ENCODE data around the gene PRDM16. TPM values are rescaled to one million over a fixed set of nuclear protein-coding genes. Genes with fewer than 3 reads are reported as not detected.

The PRDM16 gene
- total RNA-seq, 1 experiment from 2014 or later: 6.1 TPM

DNA sequence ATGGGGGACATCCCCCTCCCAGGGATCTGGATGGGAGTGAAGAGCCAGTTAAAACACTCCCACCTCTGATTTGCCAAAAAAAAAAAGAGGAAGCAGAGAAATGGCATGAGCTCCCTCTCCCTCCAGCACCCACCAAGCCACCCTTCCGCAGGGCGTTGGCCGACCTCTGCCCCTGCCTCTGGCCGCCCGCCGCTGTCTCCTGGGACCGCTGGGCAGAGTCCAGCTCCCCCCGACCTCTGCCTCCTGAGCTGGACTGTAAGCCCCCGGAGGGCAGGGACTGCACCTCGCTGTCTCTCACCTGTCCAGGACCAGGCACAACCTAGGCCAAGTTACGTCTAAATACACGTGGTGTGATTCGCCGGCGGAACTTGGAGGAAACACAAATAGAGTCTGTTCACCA is 174.3 kb downstream of the PRDM16 start:
- Histone ChIP-seq H3K79me2 (ENCODE audit: insufficient read depth, low read length) (no peaks in the 10 kb centered on the region), H3K4me1 (ENCODE audit: control insufficient read depth in 1 of 2, insufficient read depth in 2 of 2, low read length in 2 of 2) (peaks cover 3 to 6% of the 10 kb centered on the region in 2 experiments; a peak in 1 of 4 replicates), H3K9me2 (ENCODE audit: insufficient read depth) (no peaks in the 10 kb centered on the region), H3K4me3 (replicated peaks in 1 of 2; ENCODE audit: low read depth in 1 of 2, low read length in 2 of 2) (no peak overlapping the region), H3K27me3 (ENCODE audit: insufficient read depth, low read length) (no peaks in the 10 kb centered on the region), H2AFZ (ENCODE audit: low read depth, low read length, poor library complexity, severe bottlenecking) (no peak overlapping the region), H3K27ac (ENCODE audit: low read depth, low read length) (no peak overlapping the region), H4K20me1 (ENCODE audit: insufficient read depth) (no peaks in the 10 kb centered on the region), H3K4me2 (ENCODE audit: low read length) (no peak overlapping the region), H3K9me3 (ENCODE audit: control insufficient read depth in 1 of 2, insufficient read depth in 1 of 2, low read depth in 1 of 2, low read length in 2 of 2) (no peaks in the 10 kb centered on the region), H3K9ac (ENCODE audit: low read length) (no peak overlapping the region), H3K36me3 (ENCODE audit: control insufficient read depth in 1 of 2, insufficient read depth in 2 of 2, low read length in 2 of 2) (no peaks in the 10 kb centered on the region)
- TF ChIP-seq, protein P1, sequence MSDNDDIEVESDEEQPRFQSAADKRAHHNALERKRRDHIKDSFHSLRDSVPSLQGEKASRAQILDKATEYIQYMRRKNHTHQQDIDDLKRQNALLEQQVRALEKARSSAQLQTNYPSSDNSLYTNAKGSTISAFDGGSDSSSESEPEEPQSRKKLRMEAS (IDR thresholded peaks at IDR 0.05): no peak
- TF ChIP-seq ZNF274 (IDR thresholded peaks at IDR 0.05; ENCODE audit: low read depth, low read length) (no peak), RAD21 (IDR thresholded peaks at IDR 0.05; ENCODE audit: low read depth) (no peak), EZH2 (IDR thresholded peaks at IDR 0.05) (no peak)
- TF ChIP-seq, protein P2, sequence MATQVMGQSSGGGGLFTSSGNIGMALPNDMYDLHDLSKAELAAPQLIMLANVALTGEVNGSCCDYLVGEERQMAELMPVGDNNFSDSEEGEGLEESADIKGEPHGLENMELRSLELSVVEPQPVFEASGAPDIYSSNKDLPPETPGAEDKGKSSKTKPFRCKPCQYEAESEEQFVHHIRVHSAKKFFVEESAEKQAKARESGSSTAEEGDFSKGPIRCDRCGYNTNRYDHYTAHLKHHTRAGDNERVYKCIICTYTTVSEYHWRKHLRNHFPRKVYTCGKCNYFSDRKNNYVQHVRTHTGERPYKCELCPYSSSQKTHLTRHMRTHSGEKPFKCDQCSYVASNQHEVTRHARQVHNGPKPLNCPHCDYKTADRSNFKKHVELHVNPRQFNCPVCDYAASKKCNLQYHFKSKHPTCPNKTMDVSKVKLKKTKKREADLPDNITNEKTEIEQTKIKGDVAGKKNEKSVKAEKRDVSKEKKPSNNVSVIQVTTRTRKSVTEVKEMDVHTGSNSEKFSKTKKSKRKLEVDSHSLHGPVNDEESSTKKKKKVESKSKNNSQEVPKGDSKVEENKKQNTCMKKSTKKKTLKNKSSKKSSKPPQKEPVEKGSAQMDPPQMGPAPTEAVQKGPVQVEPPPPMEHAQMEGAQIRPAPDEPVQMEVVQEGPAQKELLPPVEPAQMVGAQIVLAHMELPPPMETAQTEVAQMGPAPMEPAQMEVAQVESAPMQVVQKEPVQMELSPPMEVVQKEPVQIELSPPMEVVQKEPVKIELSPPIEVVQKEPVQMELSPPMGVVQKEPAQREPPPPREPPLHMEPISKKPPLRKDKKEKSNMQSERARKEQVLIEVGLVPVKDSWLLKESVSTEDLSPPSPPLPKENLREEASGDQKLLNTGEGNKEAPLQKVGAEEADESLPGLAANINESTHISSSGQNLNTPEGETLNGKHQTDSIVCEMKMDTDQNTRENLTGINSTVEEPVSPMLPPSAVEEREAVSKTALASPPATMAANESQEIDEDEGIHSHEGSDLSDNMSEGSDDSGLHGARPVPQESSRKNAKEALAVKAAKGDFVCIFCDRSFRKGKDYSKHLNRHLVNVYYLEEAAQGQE (IDR thresholded peaks at IDR 0.05; ENCODE audit: low read depth): no peak
- TF ChIP-seq, protein P3, sequence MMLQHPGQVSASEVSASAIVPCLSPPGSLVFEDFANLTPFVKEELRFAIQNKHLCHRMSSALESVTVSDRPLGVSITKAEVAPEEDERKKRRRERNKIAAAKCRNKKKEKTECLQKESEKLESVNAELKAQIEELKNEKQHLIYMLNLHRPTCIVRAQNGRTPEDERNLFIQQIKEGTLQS (IDR thresholded peaks at IDR 0.05): no peak
- ChIA-PET RAD21 (ENCODE audit: low non-redundant PET in 1 of 2, low total read pairs in 2 of 2, uncharacterized antibody in 2 of 2, unreplicated experiment in 2 of 2) (no interaction called here), POLR2A (no interaction called here), CTCF (no interaction called here)
- DNase-seq (ENCODE audit: low read depth, low spot score) (no peak), ATAC-seq (no peak)
- no TSS peak for BruUV-seq (replicated peaks)
- intact Hi-C loops (cut with micrococcal nuclease): no loop called here
